Activated naive CD8-positive, alpha-beta T cell treated with anti-CD3 and anti-CD28 coated beads, Interleukin-2, amount 10 ng/mL, durations not matched to agents 7 days and 5 days (primary cell): ENCODE data around the gene MERTK. TPM values are rescaled to one million over a fixed set of nuclear protein-coding genes. Genes with fewer than 3 reads are reported as not detected.

Experiments used
- ATAC-seq: fragments of 150-1000 bp; cut with Tn5 transposase; one replicate; pipeline ENCODE4 v1.10.0; 2021; ENCODE audit warnings: low read depth, moderate library complexity
- POLR2A ChIA-PET: fragments of 350-600 bp; sonication (Branson Sonifier 250); formaldehyde crosslinking; loops from one replicate; lab custom pipeline; 2021; ENCODE audit warnings: antibody characterized with exemption; lab: Charles Lee
- DNase-seq: peaks from one replicate; pipeline ENCODE4 v3.0.0; 2021
- H3K27ac Mint-ChIP-seq: one replicate; pipeline ENCODE4 v1.8.0; 2022; ENCODE audit warnings: mild to moderate bottlenecking, mixed read lengths
- H3K27me3 Mint-ChIP-seq: one replicate; pipeline ENCODE4 v1.8.0; 2022; ENCODE audit warnings: mild to moderate bottlenecking, moderate library complexity, mixed read lengths
- H3K36me3 Mint-ChIP-seq: one replicate; pipeline ENCODE4 v1.8.0; 2021; ENCODE audit warnings: mild to moderate bottlenecking, mixed read lengths
- H3K4me1 Mint-ChIP-seq: one replicate; pipeline ENCODE4 v1.8.0; 2021; ENCODE audit warnings: mixed read lengths
- H3K4me3 Mint-ChIP-seq: one replicate; pipeline ENCODE4 v1.8.0; 2022; ENCODE audit warnings: mild to moderate bottlenecking, moderate library complexity, mixed read lengths
- H3K9me3 Mint-ChIP-seq: one replicate; pipeline ENCODE4 v1.8.0; 2021; ENCODE audit warnings: mixed read lengths
- total RNA-seq, 2 experiments: library from RNA; stranded (reverse); gene quantifications; one replicate each; pipeline ENCODE4 v1.2.3, GENCODE V29; 2021

MERTK gene
- total RNA-seq, 2 experiments from 2014 or later: 0.74 to 0.89 TPM

DNA sequence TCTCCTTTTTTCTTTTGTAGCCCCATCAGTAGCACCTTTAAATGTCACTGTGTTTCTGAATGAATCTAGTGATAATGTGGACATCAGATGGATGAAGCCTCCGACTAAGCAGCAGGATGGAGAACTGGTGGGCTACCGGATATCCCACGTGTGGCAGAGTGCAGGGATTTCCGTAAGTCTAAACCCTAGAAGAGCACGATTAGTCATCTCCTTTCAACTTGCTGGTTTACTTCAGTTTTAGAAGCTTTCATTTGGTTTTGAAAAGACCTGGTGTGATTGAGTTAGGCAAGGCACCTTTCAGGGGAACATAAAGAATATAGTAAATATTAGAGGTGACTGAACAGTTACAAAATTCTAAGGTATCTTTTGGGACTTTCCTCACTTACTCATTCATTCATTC, 84.4 kb downstream of the MERTK start:
- Mint-ChIP-seq H3K4me3 (no peak overlapping the region), H3K27ac (no peak overlapping the region), H3K9me3 (no peaks in the 10 kb centered on the region), H3K4me1 (no peaks in the 10 kb centered on the region), H3K36me3 (no peaks in the 10 kb centered on the region), H3K27me3 (peaks cover 16% of the 10 kb centered on the region)
- no peak for ATAC-seq
- POLR2A ChIA-PET: no interaction called here
- no peak for DNase-seq

DNA sequence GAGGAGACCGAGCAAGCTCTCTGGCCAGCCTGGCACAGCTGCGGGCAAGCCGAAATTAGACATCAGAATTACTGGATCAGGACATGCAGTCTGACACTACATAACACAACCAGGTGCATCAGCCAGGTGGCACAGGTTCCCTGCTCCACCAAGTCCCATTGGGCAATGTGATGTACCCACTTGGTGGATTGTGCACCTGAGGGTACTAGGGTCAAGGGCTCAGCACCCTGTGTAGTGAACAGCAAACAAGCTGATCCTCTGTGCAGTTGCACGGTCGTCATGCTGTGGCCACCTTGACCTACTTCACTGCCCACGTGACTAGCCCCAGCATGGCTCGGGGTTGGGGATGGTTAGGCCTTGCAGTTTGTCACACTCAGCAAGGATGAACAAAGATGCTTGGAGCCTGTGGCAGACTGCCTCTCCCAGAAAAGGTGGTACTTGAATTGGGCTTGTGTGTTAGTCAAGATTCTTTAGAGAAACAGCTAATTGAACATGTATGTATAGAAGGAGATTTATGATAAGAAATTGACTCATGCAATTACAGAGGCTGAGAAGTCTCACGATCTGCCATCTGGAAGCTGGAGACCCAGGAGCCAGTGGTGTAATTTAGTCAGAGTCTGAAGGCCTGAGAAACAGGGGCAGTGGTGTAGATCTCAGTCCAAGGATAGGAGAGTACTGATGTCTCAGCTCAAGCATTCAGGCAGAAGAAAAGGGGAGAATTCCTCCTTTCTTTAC, 85.2 kb downstream of the MERTK start:
- H3K27me3 Mint-ChIP-seq: peaks cover 16% of the 10 kb centered on the region
- H3K4me1 Mint-ChIP-seq: no peaks in the 10 kb centered on the region
- no peaks in the 10 kb centered on the region for H3K9me3 Mint-ChIP-seq
- no peaks in the 10 kb centered on the region for H3K36me3 Mint-ChIP-seq
- no peak overlapping the region for H3K27ac Mint-ChIP-seq
- H3K4me3 Mint-ChIP-seq: no peak overlapping the region
- POLR2A ChIA-PET: no interaction called here
- no peak for DNase-seq
- no peak for ATAC-seq

DNA sequence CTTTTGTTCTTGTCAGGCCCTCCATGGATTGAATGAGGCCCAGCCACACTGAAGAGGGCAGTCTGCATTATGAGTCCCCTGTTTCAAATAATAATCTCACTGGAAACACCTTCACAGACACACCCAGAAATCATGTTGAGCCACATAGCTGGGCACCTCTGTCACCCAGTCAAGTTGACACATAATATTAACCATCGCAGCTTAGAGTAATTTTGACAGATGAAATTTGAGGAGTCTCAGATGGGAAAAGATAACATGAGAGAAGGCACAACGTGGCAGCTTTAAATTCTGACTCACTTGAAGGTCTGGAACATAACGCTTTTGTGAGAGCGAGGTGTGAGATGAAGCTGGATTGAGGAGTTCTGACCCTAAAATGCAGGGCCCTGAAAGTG, 85.8 kb downstream of the MERTK start:
- DNase-seq (no peak), ATAC-seq (no peak)
- H3K4me1 Mint-ChIP-seq: no peaks in the 10 kb centered on the region
- H3K4me3 Mint-ChIP-seq: no peak overlapping the region
- POLR2A ChIA-PET: no interaction called here
- H3K36me3 Mint-ChIP-seq: no peaks in the 10 kb centered on the region
- H3K27ac Mint-ChIP-seq: no peak overlapping the region
- H3K27me3 Mint-ChIP-seq: peaks cover 16% of the 10 kb centered on the region
- H3K9me3 Mint-ChIP-seq: no peaks in the 10 kb centered on the region

DNA sequence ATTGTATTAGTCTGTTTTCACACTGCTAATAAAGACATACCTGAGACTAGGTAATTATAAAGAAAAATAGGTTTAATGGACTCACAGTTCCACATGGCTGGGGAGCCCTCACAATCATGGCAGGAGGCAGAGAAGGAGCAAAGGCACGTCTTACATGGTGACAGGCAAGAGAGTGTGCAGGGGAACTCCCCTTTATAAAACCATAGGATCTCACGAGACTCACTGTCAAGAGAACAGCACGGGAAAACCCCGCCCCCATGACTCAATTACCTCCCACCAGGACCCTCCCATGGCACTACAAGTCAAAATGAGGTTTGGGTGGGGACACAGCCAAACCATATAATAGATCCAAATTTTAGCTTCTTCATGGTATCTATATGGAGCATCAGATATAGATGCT, 87.1 kb downstream of the MERTK start:
- DNase-seq: no peak
- no peak for ATAC-seq
- Mint-ChIP-seq H3K4me3 (no peak overlapping the region), H3K9me3 (no peaks in the 10 kb centered on the region), H3K27ac (no peak overlapping the region), H3K27me3 (peaks cover 9% of the 10 kb centered on the region), H3K36me3 (no peaks in the 10 kb centered on the region), H3K4me1 (no peaks in the 10 kb centered on the region)
- POLR2A ChIA-PET: no interaction called here

DNA sequence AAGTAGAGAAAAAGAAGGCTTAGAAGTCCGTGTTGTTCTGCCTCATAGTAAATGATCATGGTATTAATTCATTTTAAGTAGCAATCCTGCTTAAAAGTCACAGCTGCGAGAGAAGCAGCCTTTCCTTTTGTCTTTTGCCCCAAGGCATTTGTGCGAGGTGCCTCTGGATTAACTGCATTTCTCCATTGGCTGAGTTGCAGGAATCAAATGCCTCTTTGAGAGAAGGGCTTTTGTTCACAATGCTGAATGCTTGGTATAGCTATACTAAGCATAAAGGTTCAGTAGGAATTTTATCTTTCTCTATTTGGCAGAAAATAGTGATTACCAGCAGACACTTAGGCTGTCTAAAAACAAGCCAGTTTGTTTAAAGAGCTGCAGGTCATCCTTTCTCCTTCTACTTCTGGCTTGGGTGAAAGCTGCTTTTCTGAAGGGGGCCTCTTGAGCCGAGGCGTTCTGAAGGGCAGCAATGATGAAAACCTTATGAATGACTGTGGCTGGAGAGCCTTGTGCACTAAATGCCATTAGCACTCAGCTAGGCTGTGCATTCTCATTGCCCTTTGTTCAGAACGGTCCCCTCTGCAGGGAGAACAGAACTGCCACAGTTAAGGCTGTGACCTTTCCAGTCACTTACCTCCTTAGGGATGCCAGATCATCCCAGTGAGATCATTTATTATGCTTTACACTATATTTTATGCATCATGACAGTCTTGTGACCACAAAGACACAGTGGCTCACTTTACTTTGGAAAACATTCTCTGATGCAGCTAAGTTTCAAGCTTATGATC, 87.9 kb downstream of the MERTK start:
- POLR2A ChIA-PET: interaction anchor here (0.6 kb wide), 1 partner anchor 25 kb away, joined by 4 read pairs; no protein-coding TSS in a partner anchor
- Mint-ChIP-seq H3K27me3 (peaks cover 9% of the 10 kb centered on the region), H3K4me3 (no peak overlapping the region), H3K27ac (no peak overlapping the region), H3K9me3 (no peaks in the 10 kb centered on the region), H3K4me1 (no peaks in the 10 kb centered on the region), H3K36me3 (no peaks in the 10 kb centered on the region)
- DNase-seq: no peak
- no peak for ATAC-seq

DNA sequence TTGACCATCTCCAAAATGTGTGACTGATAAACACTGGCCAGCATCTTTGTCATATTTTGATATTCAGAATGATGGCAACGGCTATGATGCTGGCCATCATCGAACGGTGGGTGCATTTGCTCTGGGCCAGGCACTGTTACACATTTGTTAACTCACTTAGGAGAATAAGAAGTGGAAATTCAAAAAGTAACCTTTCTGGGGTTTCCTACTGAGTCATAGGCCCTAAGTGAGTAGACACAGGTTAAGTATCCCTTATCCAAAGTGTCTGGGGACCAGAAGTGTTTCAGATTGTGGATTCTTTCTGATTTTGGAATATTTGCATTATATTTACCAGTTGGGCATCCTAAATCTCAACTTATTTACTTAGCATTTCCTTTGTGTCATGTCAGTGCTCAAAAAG, 92.0 kb downstream of the MERTK start:
- ATAC-seq (no peak), DNase-seq (no peak)
- Mint-ChIP-seq H3K4me1 (no peaks in the 10 kb centered on the region), H3K36me3 (no peaks in the 10 kb centered on the region), H3K27me3 (peaks cover 12% of the 10 kb centered on the region), H3K27ac (no peak overlapping the region), H3K4me3 (no peak overlapping the region), H3K9me3 (no peaks in the 10 kb centered on the region)
- POLR2A ChIA-PET: no interaction called here

DNA sequence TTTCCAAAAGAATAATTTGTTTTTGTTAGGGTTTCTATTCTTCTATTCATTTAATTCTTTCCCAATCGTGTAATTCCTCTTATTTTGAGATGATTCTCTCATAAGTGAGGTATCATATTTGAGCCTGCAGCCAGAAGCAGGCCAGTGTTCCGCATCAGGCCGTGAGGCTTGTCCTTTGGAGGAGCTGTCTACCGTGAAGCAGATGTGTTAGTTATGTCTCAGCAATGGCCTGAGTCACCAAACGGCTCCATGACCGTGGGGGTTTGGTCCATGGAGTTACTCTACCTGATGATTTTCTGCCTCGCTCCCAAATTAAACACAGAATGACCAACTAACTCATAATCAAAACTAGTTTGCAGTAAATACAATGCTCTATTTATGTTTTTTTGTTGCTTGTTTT, 92.4 kb downstream of the MERTK start:
- no peak overlapping the region for H3K27ac Mint-ChIP-seq
- no peaks in the 10 kb centered on the region for H3K4me1 Mint-ChIP-seq
- H3K4me3 Mint-ChIP-seq: no peak overlapping the region
- no peaks in the 10 kb centered on the region for H3K36me3 Mint-ChIP-seq
- DNase-seq (no peak), ATAC-seq (no peak)
- no peaks in the 10 kb centered on the region for H3K9me3 Mint-ChIP-seq
- H3K27me3 Mint-ChIP-seq: peaks cover 10% of the 10 kb centered on the region
- POLR2A ChIA-PET: no interaction called here

DNA sequence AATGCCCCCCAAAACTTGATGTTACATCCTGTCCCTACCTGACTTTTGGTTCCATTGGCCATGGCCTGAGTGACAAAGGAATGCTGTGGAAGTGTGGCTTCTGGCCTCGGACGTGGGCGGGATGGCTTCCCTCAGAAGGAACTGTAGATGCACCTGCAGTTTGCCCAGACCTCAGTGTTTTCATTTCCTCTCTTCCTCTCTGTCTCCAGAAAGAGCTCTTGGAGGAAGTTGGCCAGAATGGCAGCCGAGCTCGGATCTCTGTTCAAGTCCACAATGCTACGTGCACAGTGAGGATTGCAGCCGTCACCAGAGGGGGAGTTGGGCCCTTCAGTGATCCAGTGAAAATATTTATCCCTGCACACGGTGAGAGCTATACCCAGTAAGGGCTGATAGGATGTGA, 95.6 kb downstream of the MERTK start:
- ATAC-seq: no peak
- no peaks in the 10 kb centered on the region for H3K9me3 Mint-ChIP-seq
- POLR2A ChIA-PET: no interaction called here

DNA sequence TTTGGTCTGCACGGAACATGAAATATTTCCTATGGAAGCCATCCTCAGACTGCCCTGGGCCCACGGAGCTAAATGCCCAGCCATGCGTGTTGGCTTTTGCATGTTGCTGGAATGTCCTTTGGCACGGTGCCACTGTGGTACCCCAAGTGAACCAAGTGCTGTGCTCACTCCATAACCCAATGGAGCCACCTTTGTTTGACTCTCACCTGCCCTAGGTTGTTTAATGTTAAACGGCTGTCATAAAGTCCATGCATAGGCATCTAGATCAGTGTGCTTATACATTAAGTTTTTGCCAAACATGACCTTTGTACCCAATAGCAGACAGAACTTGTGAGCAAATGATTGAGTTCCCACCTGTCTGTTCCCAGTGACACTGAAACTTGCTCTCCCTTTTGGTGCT, 96.7 kb downstream of the MERTK start:
- H3K4me1 Mint-ChIP-seq: no peaks in the 10 kb centered on the region
- POLR2A ChIA-PET: no interaction called here
- H3K4me3 Mint-ChIP-seq: no peak overlapping the region
- H3K9me3 Mint-ChIP-seq: peaks cover 2% of the 10 kb centered on the region
- DNase-seq (no peak), ATAC-seq (no peak)
- H3K27me3 Mint-ChIP-seq: peaks cover 9% of the 10 kb centered on the region
- no peak overlapping the region for H3K27ac Mint-ChIP-seq
- no peaks in the 10 kb centered on the region for H3K36me3 Mint-ChIP-seq

More for the DNA sequence above, 95.6 kb downstream of the MERTK start:
- Mint-ChIP-seq H3K36me3 (no peaks in the 10 kb centered on the region), H3K27me3 (peaks cover 9% of the 10 kb centered on the region), H3K4me1 (no peaks in the 10 kb centered on the region), H3K4me3 (no peak overlapping the region), H3K27ac (no peak overlapping the region)
- no peak for DNase-seq

DNA sequence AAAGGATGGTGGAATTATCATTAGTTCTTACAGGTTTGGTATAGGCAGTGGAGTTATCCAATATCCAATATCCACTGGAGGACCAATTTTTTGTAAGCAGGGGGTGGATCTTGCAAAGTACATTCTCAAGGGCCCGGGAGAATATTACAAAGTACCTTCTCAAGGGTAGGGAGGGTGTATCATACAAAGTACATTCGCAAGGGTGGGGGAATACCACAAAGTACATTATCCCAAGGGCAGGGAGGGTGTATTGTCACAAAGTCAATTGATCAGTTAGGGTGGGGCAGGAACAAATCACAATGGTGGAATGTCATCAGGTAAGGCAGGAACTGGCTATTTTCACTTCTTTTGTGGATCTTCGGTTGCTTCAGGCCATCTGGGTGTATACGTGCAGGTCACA, 101.4 kb downstream of the MERTK start:
- ATAC-seq (no peak), DNase-seq (no peak)
- H3K9me3 Mint-ChIP-seq: peaks cover 7% of the 10 kb centered on the region
- POLR2A ChIA-PET: no interaction called here
- H3K27me3 Mint-ChIP-seq: peaks cover 6% of the 10 kb centered on the region
- H3K4me3 Mint-ChIP-seq: no peak overlapping the region
- no peaks in the 10 kb centered on the region for H3K36me3 Mint-ChIP-seq
- peaks cover 18% of the 10 kb centered on the region for H3K4me1 Mint-ChIP-seq
- no peak overlapping the region for H3K27ac Mint-ChIP-seq

DNA sequence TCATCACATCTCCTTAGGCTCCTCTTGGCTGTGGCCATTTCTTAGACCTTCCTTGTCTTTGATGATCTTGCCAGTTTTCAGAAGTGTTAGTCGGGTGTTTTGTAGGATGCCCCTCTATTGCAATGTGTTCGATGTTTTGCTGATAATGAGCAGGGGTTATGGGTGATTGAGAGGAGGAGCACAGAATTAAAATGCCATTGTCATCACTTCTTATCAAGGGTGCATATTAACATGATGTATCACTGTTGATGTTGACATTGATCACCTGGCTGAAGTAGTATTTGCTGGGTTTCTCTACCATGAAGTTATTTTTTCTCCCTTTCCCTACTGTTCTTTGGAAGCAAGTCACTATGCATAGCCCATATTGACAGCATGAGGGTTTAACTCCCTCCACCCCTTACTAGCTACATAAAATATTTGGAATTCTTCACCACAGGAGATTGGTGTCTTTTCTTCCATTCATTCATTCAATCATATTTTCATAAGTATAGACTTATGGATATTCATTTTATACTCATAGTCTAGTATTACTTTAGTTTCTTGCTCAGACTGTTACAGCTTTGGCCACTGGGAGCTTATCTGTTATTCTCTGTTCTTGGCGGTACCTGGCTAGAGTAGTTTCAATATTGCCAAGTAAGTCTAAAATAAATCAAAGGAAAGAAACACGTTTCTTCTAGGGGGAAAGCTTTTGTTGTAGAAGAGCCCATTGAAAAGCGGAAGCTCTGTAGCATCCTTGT, 102.2 kb downstream of the MERTK start:
- Mint-ChIP-seq H3K27ac (no peak overlapping the region), H3K4me3 (no peak overlapping the region), H3K4me1 (peaks cover 18% of the 10 kb centered on the region), H3K36me3 (no peaks in the 10 kb centered on the region), H3K27me3 (peaks cover 6% of the 10 kb centered on the region), H3K9me3 (peaks cover 7% of the 10 kb centered on the region)
- POLR2A ChIA-PET: no interaction called here
- ATAC-seq (no peak), DNase-seq (no peak)

DNA sequence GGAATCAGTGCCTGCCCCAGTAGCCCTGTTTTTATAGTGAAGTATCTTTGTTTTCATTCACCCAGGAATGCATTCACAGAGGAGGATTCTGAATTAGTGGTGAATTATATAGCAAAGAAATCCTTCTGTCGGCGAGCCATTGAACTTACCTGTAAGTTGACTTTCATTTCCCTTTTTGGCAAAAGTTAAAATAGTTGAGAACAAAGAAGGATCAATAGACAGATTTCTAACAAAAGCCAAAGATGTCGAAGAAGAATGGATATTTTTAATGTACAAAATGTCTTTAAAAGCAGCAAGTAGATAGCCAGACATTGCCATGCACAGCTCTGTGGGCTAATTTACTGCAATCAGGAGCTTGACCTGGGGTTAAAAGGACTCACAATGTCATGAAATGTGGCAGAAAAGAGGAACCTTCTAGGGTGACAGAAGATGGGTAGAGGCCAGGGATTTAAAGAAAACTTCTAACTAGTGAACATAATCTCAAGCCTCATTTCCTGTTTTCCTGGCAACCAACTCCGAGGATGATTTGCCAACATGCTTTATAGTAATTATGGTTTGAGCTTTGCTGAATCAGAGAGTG, 102.8 kb downstream of the MERTK start:
- peak overlapping the region; percentile 35 for H3K4me3 Mint-ChIP-seq
- ATAC-seq (no peak), DNase-seq (no peak)
- no peaks in the 10 kb centered on the region for H3K36me3 Mint-ChIP-seq
- H3K9me3 Mint-ChIP-seq: peaks cover 7% of the 10 kb centered on the region
- peaks cover 6% of the 10 kb centered on the region for H3K27me3 Mint-ChIP-seq
- POLR2A ChIA-PET: no interaction called here
- H3K27ac Mint-ChIP-seq: no peak overlapping the region
- H3K4me1 Mint-ChIP-seq: peaks cover 18% of the 10 kb centered on the region

DNA sequence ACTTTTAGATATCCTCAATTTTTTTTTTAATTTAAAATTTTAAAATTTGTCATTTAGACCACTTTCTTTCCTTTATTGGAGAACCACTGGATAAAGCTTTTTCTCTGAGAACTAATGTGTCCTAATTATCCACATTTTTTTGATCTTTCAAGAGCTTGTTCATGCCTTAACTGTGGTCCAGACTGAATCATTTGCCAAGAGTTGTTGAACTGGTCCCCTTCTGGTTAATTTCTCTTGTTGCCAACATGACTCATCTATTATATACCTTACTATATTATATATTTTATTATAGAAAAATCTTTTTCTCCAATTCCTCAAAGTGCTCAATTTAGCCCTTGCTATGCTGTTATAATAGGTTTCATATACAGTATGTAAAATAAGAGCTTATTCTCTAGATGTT, 103.5 kb downstream of the MERTK start:
- no peak for ATAC-seq
- POLR2A ChIA-PET: no interaction called here
- Mint-ChIP-seq H3K27ac (no peak overlapping the region), H3K36me3 (no peaks in the 10 kb centered on the region), H3K4me3 (no peak overlapping the region), H3K9me3 (peaks cover 7% of the 10 kb centered on the region), H3K27me3 (peaks cover 6% of the 10 kb centered on the region), H3K4me1 (peaks cover 18% of the 10 kb centered on the region)
- DNase-seq: no peak
